Measurements from ENCODE around the gene KLHDC7B. TPM values are rescaled to one million over a fixed set of nuclear protein-coding genes. Genes with fewer than 3 reads are reported as not detected.

KLHDC7B gene
- total and polyA plus RNA-seq, 12 donors = 0.06 to 0.69 (median 0.19) TPM; not detected in 2

- Histone ChIP-seq H3K4me1 (replicated peaks in 1 of 2) (peaks cover 5 to 31% of the 10 kb centered on the region in 2 donors), H3K27ac (peak overlapping the region in 2 of 5 donors; percentile 83 to 90), H3K9me3 (replicated peaks in 1 of 3) (no peaks in the 10 kb centered on the region), H3K27me3 (peaks cover 12% of the 10 kb centered on the region), H3K4me3 (no peak overlapping the region), H3K36me3 (replicated peaks in 1 of 2) (no peaks in the 10 kb centered on the region)
- peak in 2 of 7 donors; percentile 41 to 55 for DNase-seq
- TF ChIP-seq POLR2A (IDR thresholded peaks at IDR 0.05) (no peak), CTCF (IDR thresholded peaks at IDR 0.05) (no peak)
- intact Hi-C loops (cut with DNase I) = no loop called here
- WGBS, 4 donors = 76 to 90% (median 81%) methylated on average over 19 of the region's 19 CpGs
Observed at GRCh38 chr22:50542416-50542927, 3.2 kb upstream of the KLHDC7B start.

DNA sequence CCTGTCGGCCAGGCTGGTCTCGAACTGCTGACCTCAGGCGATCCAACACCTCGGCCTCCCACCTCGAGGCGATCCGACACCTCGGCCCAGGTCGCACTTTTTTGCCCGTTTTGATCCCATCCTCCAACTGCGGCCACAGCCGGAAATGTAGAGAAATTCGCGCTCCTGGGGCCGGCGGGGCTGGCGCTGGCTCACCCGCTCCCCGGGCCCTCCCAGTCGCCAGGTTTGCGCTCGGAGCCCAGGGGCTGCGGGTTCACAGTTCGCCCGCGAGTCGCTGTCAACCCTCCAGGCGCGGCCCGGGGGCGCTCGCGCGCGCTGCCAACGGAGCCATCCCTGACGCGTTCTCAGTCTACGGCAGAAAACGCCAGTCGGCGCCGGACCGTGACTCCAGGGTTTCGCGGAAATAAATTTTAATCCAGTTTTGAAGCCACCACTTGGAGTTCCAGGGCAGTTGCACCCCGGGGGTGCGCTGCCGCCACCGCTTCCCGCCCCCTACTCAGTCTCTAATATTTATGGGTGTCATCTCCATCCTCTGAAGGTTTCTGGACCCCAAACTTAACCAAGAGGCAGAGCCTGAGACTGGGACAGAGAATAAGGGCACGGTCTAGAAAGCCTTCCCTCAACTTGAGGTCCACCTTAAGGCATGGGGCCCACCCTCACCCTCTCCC is 1.5 kb upstream of the KLHDC7B start:
- Histone ChIP-seq H3K4me1 (replicated peaks in 1 of 2) (peaks cover 2 to 26% of the 10 kb centered on the region in 2 donors), H3K27me3 (peaks cover 25% of the 10 kb centered on the region), H3K4me3 (peak overlapping the region in 1 of 4 donors; percentile 51), H3K27ac (peak overlapping the region in 1 of 5 donors; percentile 61), H3K36me3 (replicated peaks in 1 of 2) (no peaks in the 10 kb centered on the region), H3K9me3 (replicated peaks in 1 of 3) (no peaks in the 10 kb centered on the region)
- intact Hi-C loops (cut with DNase I) = no loop called here
- 4 to 16% (median 5%) methylated on average over 10 to 52 of the region's 52 CpGs for WGBS, 4 donors
- TF ChIP-seq CTCF (IDR thresholded peaks at IDR 0.05) = peak; percentile 28 to 51 (median 38)
- TF ChIP-seq POLR2A (IDR thresholded peaks at IDR 0.05) = no peak
- DNase-seq = peak; percentile 63 to 83 (median 72)

DNA sequence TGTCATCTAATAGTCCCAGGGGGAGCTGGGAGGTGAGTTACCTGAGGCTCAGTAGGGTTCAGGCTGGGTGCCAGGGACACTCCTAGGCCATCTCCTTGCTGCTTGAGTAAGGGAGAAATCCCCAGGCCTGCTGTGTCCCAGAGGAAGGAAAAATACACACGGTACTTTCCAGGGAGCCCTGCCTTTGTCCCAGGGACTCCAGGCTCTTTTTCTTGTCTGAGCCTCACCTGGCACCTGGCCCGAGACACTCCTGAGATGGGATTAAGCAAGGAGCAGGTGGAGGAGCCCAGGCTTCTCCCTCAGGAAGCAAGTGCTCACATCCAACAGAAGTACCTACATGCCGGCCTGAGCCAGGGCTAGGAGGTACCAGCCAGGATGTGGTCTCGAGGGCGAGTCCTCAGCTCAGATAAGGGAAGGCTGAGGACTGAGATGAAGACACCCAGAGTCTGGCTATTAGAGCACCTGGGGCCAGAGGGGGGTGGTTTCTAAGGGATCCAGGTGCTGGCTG is 899 bp upstream of the KLHDC7B start:
- Histone ChIP-seq H3K27ac (peak overlapping the region in 1 of 5 donors; percentile 61), H3K4me1 (replicated peaks in 1 of 2) (peaks cover 0 to 22% of the 10 kb centered on the region in 2 donors), H3K4me3 (peak overlapping the region in 1 of 4 donors; percentile 51), H3K36me3 (replicated peaks in 1 of 2) (no peaks in the 10 kb centered on the region), H3K9me3 (replicated peaks in 1 of 3) (no peaks in the 10 kb centered on the region), H3K27me3 (peaks cover 26% of the 10 kb centered on the region)
- intact Hi-C loops (cut with DNase I) = no loop called here
- 69 to 89% (median 79%) methylated on average over 5 of the region's 5 CpGs for WGBS, 4 donors
- TF ChIP-seq CTCF (IDR thresholded peaks at IDR 0.05) (no peak), POLR2A (IDR thresholded peaks at IDR 0.05) (no peak)
- DNase-seq = no peak

GRCh38 chr22:50546326-50547262 is 895 bp downstream of the KLHDC7B start:
- TF ChIP-seq CTCF (IDR thresholded peaks at IDR 0.05) (no peak), POLR2A (IDR thresholded peaks at IDR 0.05) (no peak)
- Histone ChIP-seq H3K9me3 (replicated peaks in 1 of 3) (no peaks in the 10 kb centered on the region), H3K4me1 (replicated peaks in 1 of 2) (peaks cover 0 to 12% of the 10 kb centered on the region in 2 donors), H3K27ac (no peak overlapping the region), H3K36me3 (replicated peaks in 1 of 2) (no peaks in the 10 kb centered on the region), H3K27me3 (peaks cover 26% of the 10 kb centered on the region), H3K4me3 (no peak overlapping the region)
- WGBS, 4 donors = 45 to 100% (median 59%) methylated on average over 2 to 78 of the region's 78 CpGs
- DNase-seq = no peak
- intact Hi-C loops (cut with DNase I) = no loop called here

Measured in adrenal gland (tissue), 12 donors.